Gastrocnemius medialis (tissue), 4 donors: ENCODE results near the gene SH3BP5. TPM values are rescaled to one million over a fixed set of nuclear protein-coding genes. Genes with fewer than 3 reads are reported as not detected.

ENCODE experiments used
- ATAC-seq, 2 donors: fragments of 150-250 bp; one replicate each; pipeline ENCODE4 v1.9.1; 2016
- DNase-seq, 2 donors: peaks; one replicate each; pipeline ENCODE4 v3.0.0-alpha.2; 2019
- H3K27ac ChIP-seq, 4 donors: fragments of 200-600 bp; sonication (generic); 1 replicate in 1 of 4; 2 replicates in 3 of 4; pipeline ENCODE4 v1.5.1; 2016 to 2018; ENCODE audit warnings: mild to moderate bottlenecking in 2 of 4, moderate library complexity in 1 of 4
- H3K27me3 ChIP-seq, 3 donors: fragments of 200-600 bp; sonication (generic) in 2 of 3; 1 replicate in 1 of 3; 2 replicates in 2 of 3; pipeline versions ENCODE4 v1.5.1 to v1.6.0; 2016 to 2019; ENCODE audit warnings: mild to moderate bottlenecking in 1 of 3, moderate library complexity in 1 of 3
- H3K36me3 ChIP-seq, 2 donors: fragments of 200-600 bp; sonication (generic) in 1 of 2; one replicate each; pipeline ENCODE4 v1.5.1; 2017 to 2018
- H3K4me1 ChIP-seq, 2 donors: fragments of 200-600 bp; sonication (generic) in 1 of 2; one replicate each; pipeline ENCODE4 v1.5.1; 2016 to 2017; ENCODE audit warnings: mild to moderate bottlenecking in 2 of 2
- H3K4me3 ChIP-seq, 4 donors: fragments of 200-600 bp; sonication (generic) in 3 of 4; 1 replicate in 1 of 4; 2 replicates in 3 of 4; pipeline ENCODE4 v1.5.1; 2016 to 2019; ENCODE audit warnings: mild to moderate bottlenecking in 2 of 4
- H3K9me3 ChIP-seq, 3 donors: fragments of 200-600 bp; sonication (generic) in 2 of 3; 1 replicate in 1 of 3; 2 replicates in 2 of 3; pipeline ENCODE4 v1.5.1; 2016 to 2019
- POLR2A ChIP-seq, 2 donors: fragments of 450-650 bp; IDR thresholded peaks; one replicate each; pipeline ENCODE4 v1.6.1; 2017; ENCODE audit warnings: antibody characterized with exemption in 2 of 2, mild to moderate bottlenecking in 2 of 2, moderate library complexity in 2 of 2
- in situ Hi-C, 4 donors: fragments of 200-750 bp; cut with MboI; loops; one replicate each; pipeline versions ENCODE4 v1.15.0 to v1.8.0; 2017; ENCODE audit warnings: low sequenced_read_pairs in 4 of 4
- intact Hi-C: fragments of 100-400 bp; cut with DNase I; formaldehyde crosslinking; loops from one replicate; pipeline ENCODE4 v1.15.1; 2023; ENCODE audit warnings: low total_unique reads
- total RNA-seq, 4 donors: library from RNA; depleted of rRNA; stranded (reverse); fragments of >200 nt; gene quantifications; one replicate each; pipeline versions ENCODE4 v1.1.0 to v1.2.3, GENCODE V29; 2016
- TF ChIP-seq, protein P1 (sequence below), 5 experiments: fragments of 450-650 bp in 3 of 5; fragments of 200-600 bp in 2 of 5; sonication (generic) in 2 of 5; IDR thresholded peaks in 4 of 5; conservative IDR thresholded peaks in 1 of 5; 1 replicate in 4 of 5; 2 replicates in 1 of 5; pipeline ENCODE4 v1.5.1; 2016 to 2019; ENCODE audit warnings: antibody characterized with exemption in 5 of 5, mild to moderate bottlenecking in 3 of 5, moderate library complexity in 3 of 5

The SH3BP5 gene
- total RNA-seq, 4 donors from 2014 or later: 31.5 to 111 (median 75.5) TPM

GRCh38 chr3:15258720-15259119, 73.7 kb downstream of the SH3BP5 start:
- peaks cover 11 to 15% of the 10 kb centered on the region in 2 donors for H3K4me1 ChIP-seq
- intact Hi-C loops: no loop called here
- DNase-seq (no peak), ATAC-seq (no peak)
- H3K27me3 ChIP-seq: no peaks in the 10 kb centered on the region
- peak overlapping the region in 3 of 4 donors; percentile 15 to 55 (median 45) for H3K27ac ChIP-seq
- in situ Hi-C loops: no loop called here
- H3K4me3 ChIP-seq: no peak overlapping the region
- no peak for TF ChIP-seq POLR2A (IDR thresholded peaks at IDR 0.05)
- TF ChIP-seq, protein P1, sequence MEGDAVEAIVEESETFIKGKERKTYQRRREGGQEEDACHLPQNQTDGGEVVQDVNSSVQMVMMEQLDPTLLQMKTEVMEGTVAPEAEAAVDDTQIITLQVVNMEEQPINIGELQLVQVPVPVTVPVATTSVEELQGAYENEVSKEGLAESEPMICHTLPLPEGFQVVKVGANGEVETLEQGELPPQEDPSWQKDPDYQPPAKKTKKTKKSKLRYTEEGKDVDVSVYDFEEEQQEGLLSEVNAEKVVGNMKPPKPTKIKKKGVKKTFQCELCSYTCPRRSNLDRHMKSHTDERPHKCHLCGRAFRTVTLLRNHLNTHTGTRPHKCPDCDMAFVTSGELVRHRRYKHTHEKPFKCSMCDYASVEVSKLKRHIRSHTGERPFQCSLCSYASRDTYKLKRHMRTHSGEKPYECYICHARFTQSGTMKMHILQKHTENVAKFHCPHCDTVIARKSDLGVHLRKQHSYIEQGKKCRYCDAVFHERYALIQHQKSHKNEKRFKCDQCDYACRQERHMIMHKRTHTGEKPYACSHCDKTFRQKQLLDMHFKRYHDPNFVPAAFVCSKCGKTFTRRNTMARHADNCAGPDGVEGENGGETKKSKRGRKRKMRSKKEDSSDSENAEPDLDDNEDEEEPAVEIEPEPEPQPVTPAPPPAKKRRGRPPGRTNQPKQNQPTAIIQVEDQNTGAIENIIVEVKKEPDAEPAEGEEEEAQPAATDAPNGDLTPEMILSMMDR (IDR thresholded peaks at IDR 0.05 in 4 of 5, conservative IDR thresholded peaks at IDR 0.05 in 1 of 5): no peak
- peaks cover 6 to 79% of the 10 kb centered on the region in 2 donors for H3K36me3 ChIP-seq
- no peaks in the 10 kb centered on the region for H3K9me3 ChIP-seq

- Histone ChIP-seq H3K27ac (peak overlapping the region; percentile 45 to 73 (median 60)), H3K4me1 (peaks cover 5 to 7% of the 10 kb centered on the region in 2 donors), H3K27me3 (no peaks in the 10 kb centered on the region), H3K4me3 (no peak overlapping the region), H3K9me3 (no peaks in the 10 kb centered on the region), H3K36me3 (peaks cover 6 to 90% of the 10 kb centered on the region in 2 donors)
- in situ Hi-C loops: no loop called here
- ATAC-seq (peak; percentile 37 to 70), DNase-seq (peak in 1 of 2 donors; percentile 37)
- intact Hi-C loops: no loop called here
- TF ChIP-seq, protein P1 (IDR thresholded peaks at IDR 0.05 in 4 of 5, conservative IDR thresholded peaks at IDR 0.05 in 1 of 5): no peak
- no peak for TF ChIP-seq POLR2A (IDR thresholded peaks at IDR 0.05)
Measured at GRCh38 chr3:15256861-15257341, 75.5 kb downstream of the SH3BP5 start.

DNA sequence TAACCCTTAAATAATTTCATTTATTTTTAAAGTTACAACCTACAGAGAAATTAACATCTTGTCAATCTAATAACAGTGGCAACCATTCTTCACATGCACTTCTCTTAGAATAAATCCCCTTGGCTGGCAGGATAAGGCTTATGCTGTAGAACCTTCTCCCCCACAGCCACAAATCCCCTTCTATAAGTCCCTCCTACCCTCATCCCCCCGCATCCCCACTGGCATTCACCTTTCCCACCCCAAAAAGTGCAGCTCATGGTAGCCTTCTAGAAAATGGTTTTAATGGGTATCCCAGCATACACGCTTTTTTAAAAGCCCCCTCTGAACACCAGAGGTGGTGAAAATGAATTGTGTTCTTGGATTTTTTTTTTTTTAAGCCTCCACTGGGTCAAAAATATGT, 77.2 kb downstream of the SH3BP5 start:
- peaks cover 5 to 7% of the 10 kb centered on the region in 2 donors for H3K4me1 ChIP-seq
- no peaks in the 10 kb centered on the region for H3K9me3 ChIP-seq
- H3K27me3 ChIP-seq: no peaks in the 10 kb centered on the region
- in situ Hi-C loops: no loop called here
- no peak overlapping the region for H3K4me3 ChIP-seq
- intact Hi-C loops: no loop called here
- no peak for ATAC-seq
- H3K27ac ChIP-seq: peak overlapping the region in 2 of 4 donors; percentile 55 to 73
- no peak for DNase-seq
- no peak for TF ChIP-seq POLR2A (IDR thresholded peaks at IDR 0.05)
- TF ChIP-seq, protein P1 (IDR thresholded peaks at IDR 0.05 in 4 of 5, conservative IDR thresholded peaks at IDR 0.05 in 1 of 5): no peak
- H3K36me3 ChIP-seq: peaks cover 12 to 92% of the 10 kb centered on the region in 2 donors

DNA sequence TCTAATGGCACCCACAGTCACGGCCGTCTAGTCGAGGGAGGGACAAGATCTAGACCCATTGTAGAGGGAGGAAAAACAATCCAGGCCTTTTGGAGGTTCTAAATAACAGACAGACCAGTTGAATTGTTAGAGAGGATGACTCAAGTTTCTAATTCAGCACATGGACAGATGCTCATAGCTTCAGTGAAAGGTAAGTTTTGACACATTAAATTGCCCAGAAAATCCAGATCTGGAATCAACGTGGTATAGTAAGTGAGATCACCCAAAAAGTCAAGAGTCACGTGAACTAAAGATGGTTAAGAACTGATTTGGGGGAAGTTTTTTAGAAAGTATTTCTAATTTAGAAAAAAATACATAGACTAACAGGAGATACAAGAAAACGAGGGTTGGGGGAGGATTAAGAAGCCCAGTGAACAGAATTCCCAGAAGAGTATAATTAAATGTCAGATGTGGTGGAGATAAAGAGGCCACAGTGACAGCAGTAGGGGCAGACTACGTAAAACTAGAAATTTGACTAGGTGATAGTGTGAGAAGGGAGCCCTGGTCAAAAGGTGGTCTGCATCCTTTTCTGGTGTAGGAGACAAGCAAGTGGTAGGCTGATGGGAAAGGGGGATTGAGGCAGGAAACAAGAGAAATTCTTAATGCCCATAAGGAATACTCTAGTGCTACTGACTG, 79.2 kb downstream of the SH3BP5 start:
- Histone ChIP-seq H3K9me3 (no peaks in the 10 kb centered on the region), H3K4me1 (peaks cover 5 to 7% of the 10 kb centered on the region in 2 donors), H3K4me3 (no peak overlapping the region), H3K27ac (no peak overlapping the region), H3K27me3 (no peaks in the 10 kb centered on the region), H3K36me3 (peaks cover 16 to 91% of the 10 kb centered on the region in 2 donors)
- intact Hi-C loops: no loop called here
- in situ Hi-C loops: no loop called here
- TF ChIP-seq, protein P1 (IDR thresholded peaks at IDR 0.05 in 4 of 5, conservative IDR thresholded peaks at IDR 0.05 in 1 of 5): no peak
- no peak for TF ChIP-seq POLR2A (IDR thresholded peaks at IDR 0.05)
- ATAC-seq (no peak), DNase-seq (no peak)
